Smooth muscle cell (in vitro differentiated cells): Measurements from ENCODE around the gene PRMT3. TPM values are rescaled to one million over a fixed set of nuclear protein-coding genes. Genes with fewer than 3 reads are reported as not detected.
A peak's percentile ranks its signal among the peaks of the same experiment; 100 is the strongest.

ENCODE experiments used
- DNase-seq: peaks from one replicate; lab custom pipeline; 2025; ENCODE audit not compliant: unreplicated experiment; lab: John Stamatoyannopoulos, UW
- H2AFZ ChIP-seq: fragments of 200-600 bp; sonication (generic); 2 replicates; pipeline ENCODE4 v1.6.0; 2016; ENCODE audit warnings: antibody characterized with exemption, low read depth, mild to moderate bottlenecking
- H3F3A ChIP-seq: fragments of 200-600 bp; sonication (generic); 2 replicates; pipeline ENCODE4 v1.6.0; 2017; ENCODE audit warnings: antibody characterized with exemption, low read depth
- H3K27ac ChIP-seq: fragments of 200-600 bp; sonication (generic); 2 replicates; pipeline ENCODE4 v1.5.1; 2016; ENCODE audit warnings: low read depth, mild to moderate bottlenecking
- H3K27me3 ChIP-seq: fragments of 200-600 bp; sonication (generic); 2 replicates; pipeline ENCODE4 v1.6.1; 2016; ENCODE audit warnings: low read depth, mild to moderate bottlenecking
- H3K36me3 ChIP-seq: fragments of 200-600 bp; sonication (generic); 2 replicates; pipeline ENCODE4 v1.5.1; 2016; ENCODE audit warnings: low read depth
- H3K4me1 ChIP-seq: fragments of 200-600 bp; sonication (generic); 2 replicates; pipeline ENCODE4 v1.5.1; 2016; ENCODE audit warnings: low read depth
- H3K4me2 ChIP-seq: fragments of 200-600 bp; sonication (generic); 2 replicates; pipeline ENCODE4 v1.6.0; 2016; ENCODE audit warnings: mild to moderate bottlenecking
- H3K4me3 ChIP-seq: fragments of 200-600 bp; sonication (generic); 2 replicates; pipeline ENCODE4 v1.5.1; 2016; ENCODE audit warnings: mild to moderate bottlenecking
- H3K79me2 ChIP-seq: fragments of 200-600 bp; sonication (generic); 2 replicates; pipeline ENCODE4 v1.6.0; 2016; ENCODE audit warnings: low read depth, mild to moderate bottlenecking
- H3K9ac ChIP-seq: fragments of 200-600 bp; sonication (generic); 2 replicates; pipeline ENCODE4 v1.6.0; 2016; ENCODE audit warnings: low read depth
- H3K9me3 ChIP-seq: fragments of 200-600 bp; sonication (generic); replicated peaks from 2 replicates; pipeline ENCODE4 v1.5.1; 2016; ENCODE audit warnings: low read depth
- H4K20me1 ChIP-seq: fragments of 200-600 bp; sonication (generic); 2 replicates; pipeline ENCODE4 v1.6.0; 2016; ENCODE audit warnings: low read depth
- WGBS: methylation state at CpG from one replicate; pipeline ENCODE4 v1.1.7; 2016; ENCODE audit warnings: low lambda C conversion rate; 5-methylcytosine and 5-hydroxymethylcytosine counted together
- polyA plus RNA-seq: library from polyadenylated mRNA; unstranded; fragments of >200 nt; fragmentation: Nextera tagmentation; extraction: Ambion mirVana; gene quantifications from 2 replicates; pipeline ENCODE4 v1.2.1, GENCODE V29; 2016
- total RNA-seq: library from RNA; depleted of rRNA; stranded (reverse); fragments of >200 nt; gene quantifications from 2 replicates; pipeline ENCODE4 v1.2.3, GENCODE V29; 2014
- TF ChIP-seq, protein P1 (sequence below): fragments of 200-600 bp; sonication (generic); IDR thresholded peaks from 2 replicates; pipeline ENCODE4 v1.5.1; 2017; ENCODE audit warnings: borderline replicate concordance, mild to moderate bottlenecking, antibody characterized with exemption; ENCODE audit not compliant: insufficient read depth, poor library complexity, severe bottlenecking

PRMT3 gene
- total and polyA plus RNA-seq, 2 experiments from 2014 or later: 8.1 to 13.4 TPM

DNA sequence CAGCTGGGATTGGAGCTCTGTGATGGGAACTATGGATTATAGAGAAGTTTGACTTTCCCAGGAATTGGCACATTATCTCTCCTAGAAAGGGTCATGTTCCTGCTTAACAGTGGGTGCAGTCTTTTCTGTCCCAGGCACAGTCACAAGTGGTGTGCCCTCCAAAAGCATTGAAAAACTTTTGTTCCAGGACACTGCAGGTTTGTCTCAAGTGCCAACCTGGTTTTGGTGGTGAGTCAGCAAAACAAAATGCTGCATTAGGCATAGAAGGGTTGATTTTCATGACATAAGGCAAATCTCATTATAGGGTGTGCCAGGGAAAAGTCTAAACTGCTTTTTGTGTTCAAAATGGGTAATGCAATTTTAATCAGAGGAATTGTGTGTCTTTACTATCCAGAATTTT, 19.1 kb upstream of the PRMT3 start:
- H3K9me3 ChIP-seq: no peaks in the 10 kb centered on the region
- H3K79me2 ChIP-seq: peaks cover 4% of the 10 kb centered on the region
- H3K27ac ChIP-seq: peak overlapping the region; percentile 88
- DNase-seq: no peak
- peak overlapping the region; percentile 3 for H3K9ac ChIP-seq
- peaks cover 9% of the 10 kb centered on the region for H3F3A ChIP-seq
- H2AFZ ChIP-seq: no peak overlapping the region
- H3K4me1 ChIP-seq: peaks cover 21% of the 10 kb centered on the region
- no peaks in the 10 kb centered on the region for H3K36me3 ChIP-seq
- no peak overlapping the region for H3K4me3 ChIP-seq
- H3K4me2 ChIP-seq: peak overlapping the region; percentile 43
- H3K27me3 ChIP-seq: no peaks in the 10 kb centered on the region
- H4K20me1 ChIP-seq: no peaks in the 10 kb centered on the region
- TF ChIP-seq, protein P1, sequence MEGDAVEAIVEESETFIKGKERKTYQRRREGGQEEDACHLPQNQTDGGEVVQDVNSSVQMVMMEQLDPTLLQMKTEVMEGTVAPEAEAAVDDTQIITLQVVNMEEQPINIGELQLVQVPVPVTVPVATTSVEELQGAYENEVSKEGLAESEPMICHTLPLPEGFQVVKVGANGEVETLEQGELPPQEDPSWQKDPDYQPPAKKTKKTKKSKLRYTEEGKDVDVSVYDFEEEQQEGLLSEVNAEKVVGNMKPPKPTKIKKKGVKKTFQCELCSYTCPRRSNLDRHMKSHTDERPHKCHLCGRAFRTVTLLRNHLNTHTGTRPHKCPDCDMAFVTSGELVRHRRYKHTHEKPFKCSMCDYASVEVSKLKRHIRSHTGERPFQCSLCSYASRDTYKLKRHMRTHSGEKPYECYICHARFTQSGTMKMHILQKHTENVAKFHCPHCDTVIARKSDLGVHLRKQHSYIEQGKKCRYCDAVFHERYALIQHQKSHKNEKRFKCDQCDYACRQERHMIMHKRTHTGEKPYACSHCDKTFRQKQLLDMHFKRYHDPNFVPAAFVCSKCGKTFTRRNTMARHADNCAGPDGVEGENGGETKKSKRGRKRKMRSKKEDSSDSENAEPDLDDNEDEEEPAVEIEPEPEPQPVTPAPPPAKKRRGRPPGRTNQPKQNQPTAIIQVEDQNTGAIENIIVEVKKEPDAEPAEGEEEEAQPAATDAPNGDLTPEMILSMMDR: no peak

DNA sequence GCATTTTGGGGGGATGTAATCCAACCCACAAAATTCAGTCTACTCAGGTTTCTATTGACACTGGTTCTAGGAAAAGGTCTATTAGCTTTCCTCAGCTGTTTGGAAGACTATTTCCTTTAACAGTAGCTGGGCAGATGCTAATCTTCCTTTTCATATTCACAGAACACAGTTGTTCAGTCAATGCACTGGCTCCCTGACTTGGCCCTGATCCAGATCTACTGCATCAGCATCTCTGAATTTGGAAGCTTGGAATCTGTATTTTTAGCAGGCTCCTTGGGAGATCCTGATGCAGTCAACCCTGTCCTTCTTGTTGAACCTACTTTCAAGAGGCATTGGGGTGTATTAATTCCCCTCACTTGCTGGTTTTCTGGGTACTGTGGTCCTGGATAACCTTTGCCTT, 17.7 kb upstream of the PRMT3 start:
- Histone ChIP-seq H3K9me3 (no peaks in the 10 kb centered on the region), H3K36me3 (no peaks in the 10 kb centered on the region), H4K20me1 (no peaks in the 10 kb centered on the region), H2AFZ (no peak overlapping the region), H3K79me2 (peaks cover 4% of the 10 kb centered on the region), H3K4me1 (peaks cover 15% of the 10 kb centered on the region), H3K4me2 (no peak overlapping the region), H3K27me3 (no peaks in the 10 kb centered on the region), H3F3A (peaks cover 9% of the 10 kb centered on the region), H3K4me3 (no peak overlapping the region), H3K27ac (no peak overlapping the region), H3K9ac (no peak overlapping the region)
- no peak for DNase-seq
- TF ChIP-seq, protein P1: no peak

DNA sequence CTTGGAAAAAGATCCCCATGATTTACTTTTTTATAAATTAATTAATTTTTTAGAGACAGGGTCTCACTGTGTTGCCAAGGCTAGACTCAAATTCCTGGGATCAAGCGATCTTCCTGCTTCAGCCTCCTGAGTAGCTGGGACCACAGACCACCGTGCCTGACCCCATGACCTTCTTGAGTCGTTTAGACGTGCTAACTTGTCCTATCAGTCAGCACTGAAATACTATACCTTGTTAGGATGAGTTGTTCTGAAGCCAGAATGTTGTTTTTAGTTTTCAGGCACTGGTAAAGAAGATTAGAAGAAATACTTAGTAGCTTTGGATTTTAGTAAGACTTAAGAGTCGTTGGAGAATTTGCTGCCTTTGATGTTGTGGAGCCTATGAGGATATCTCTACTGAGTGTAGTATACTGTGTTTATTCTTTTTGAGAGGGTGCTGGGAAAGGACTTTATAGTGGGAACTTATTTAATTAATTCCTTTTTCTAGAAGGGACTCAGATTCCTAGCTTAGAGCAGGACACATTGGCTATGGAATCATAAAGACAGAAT, 15.4 kb upstream of the PRMT3 start:
- Histone ChIP-seq H3F3A (peaks cover 3% of the 10 kb centered on the region), H2AFZ (no peak overlapping the region), H3K27me3 (no peaks in the 10 kb centered on the region), H3K4me1 (peaks cover 9% of the 10 kb centered on the region), H3K9me3 (no peaks in the 10 kb centered on the region), H4K20me1 (no peaks in the 10 kb centered on the region), H3K4me3 (no peak overlapping the region), H3K9ac (no peak overlapping the region), H3K4me2 (no peak overlapping the region), H3K36me3 (no peaks in the 10 kb centered on the region), H3K27ac (no peak overlapping the region), H3K79me2 (peaks cover 4% of the 10 kb centered on the region)
- TF ChIP-seq, protein P1: no peak
- 51% methylated on average over 5 of the region's 5 CpGs for WGBS
- DNase-seq: no peak

DNA sequence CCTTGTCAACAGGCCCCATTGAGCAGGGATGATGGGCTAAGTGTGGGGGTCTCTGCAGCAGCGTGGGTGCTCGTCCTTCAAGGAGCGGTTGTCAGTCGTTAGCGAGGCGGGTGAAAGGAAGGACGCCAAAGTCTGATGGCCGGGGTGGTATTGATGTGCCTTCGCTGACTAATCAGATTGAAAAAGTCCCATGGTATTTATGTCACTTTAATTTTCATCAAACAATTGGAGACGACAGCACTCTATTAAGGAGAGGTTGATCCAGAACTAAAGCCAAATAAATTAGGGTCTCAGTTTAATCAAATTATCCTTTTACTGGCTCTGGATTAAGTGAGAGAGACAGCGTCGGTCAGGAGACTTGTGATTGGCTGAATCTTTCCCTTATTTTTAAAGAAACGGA, 14.4 kb upstream of the PRMT3 start:
- Histone ChIP-seq H4K20me1 (no peaks in the 10 kb centered on the region), H3K36me3 (no peaks in the 10 kb centered on the region), H3K27me3 (no peaks in the 10 kb centered on the region), H3K4me1 (peaks cover 6% of the 10 kb centered on the region), H3K9me3 (no peaks in the 10 kb centered on the region), H3K79me2 (peaks cover 4% of the 10 kb centered on the region), H3K4me3 (no peak overlapping the region), H2AFZ (no peak overlapping the region), H3F3A (no peaks in the 10 kb centered on the region), H3K27ac (no peak overlapping the region), H3K4me2 (no peak overlapping the region), H3K9ac (no peak overlapping the region)
- WGBS: 95% methylated on average over 13 of the region's 13 CpGs
- no peak for DNase-seq
- TF ChIP-seq, protein P1: no peak
